Smooth muscle cell (in vitro differentiated cells): ENCODE results near the gene NBEA. TPM values are rescaled to one million over a fixed set of nuclear protein-coding genes. Genes with fewer than 3 reads are reported as not detected.

ENCODE experiments used
- DNase-seq: peaks from one replicate; lab custom pipeline; 2025; ENCODE audit not compliant: unreplicated experiment; lab: John Stamatoyannopoulos, UW
- H2AFZ ChIP-seq: fragments of 200-600 bp; sonication (generic); 2 replicates; pipeline ENCODE4 v1.6.0; 2016; ENCODE audit warnings: antibody characterized with exemption, low read depth, mild to moderate bottlenecking
- H3F3A ChIP-seq: fragments of 200-600 bp; sonication (generic); 2 replicates; pipeline ENCODE4 v1.6.0; 2017; ENCODE audit warnings: antibody characterized with exemption, low read depth
- H3K27ac ChIP-seq: fragments of 200-600 bp; sonication (generic); 2 replicates; pipeline ENCODE4 v1.5.1; 2016; ENCODE audit warnings: low read depth, mild to moderate bottlenecking
- H3K27me3 ChIP-seq: fragments of 200-600 bp; sonication (generic); 2 replicates; pipeline ENCODE4 v1.6.1; 2016; ENCODE audit warnings: low read depth, mild to moderate bottlenecking
- H3K36me3 ChIP-seq: fragments of 200-600 bp; sonication (generic); 2 replicates; pipeline ENCODE4 v1.5.1; 2016; ENCODE audit warnings: low read depth
- H3K4me1 ChIP-seq: fragments of 200-600 bp; sonication (generic); 2 replicates; pipeline ENCODE4 v1.5.1; 2016; ENCODE audit warnings: low read depth
- H3K4me2 ChIP-seq: fragments of 200-600 bp; sonication (generic); 2 replicates; pipeline ENCODE4 v1.6.0; 2016; ENCODE audit warnings: mild to moderate bottlenecking
- H3K4me3 ChIP-seq: fragments of 200-600 bp; sonication (generic); 2 replicates; pipeline ENCODE4 v1.5.1; 2016; ENCODE audit warnings: mild to moderate bottlenecking
- H3K79me2 ChIP-seq: fragments of 200-600 bp; sonication (generic); 2 replicates; pipeline ENCODE4 v1.6.0; 2016; ENCODE audit warnings: low read depth, mild to moderate bottlenecking
- H3K9ac ChIP-seq: fragments of 200-600 bp; sonication (generic); 2 replicates; pipeline ENCODE4 v1.6.0; 2016; ENCODE audit warnings: low read depth
- H3K9me3 ChIP-seq: fragments of 200-600 bp; sonication (generic); replicated peaks from 2 replicates; pipeline ENCODE4 v1.5.1; 2016; ENCODE audit warnings: low read depth
- H4K20me1 ChIP-seq: fragments of 200-600 bp; sonication (generic); 2 replicates; pipeline ENCODE4 v1.6.0; 2016; ENCODE audit warnings: low read depth
- CTCF ChIP-seq: fragments of 200-600 bp; sonication (generic); IDR thresholded peaks from 2 replicates; pipeline ENCODE4 v1.5.1; 2017; ENCODE audit warnings: borderline replicate concordance, mild to moderate bottlenecking, antibody characterized with exemption; ENCODE audit not compliant: insufficient read depth, poor library complexity, severe bottlenecking
- WGBS: methylation state at CpG from one replicate; pipeline ENCODE4 v1.1.7; 2016; ENCODE audit warnings: low lambda C conversion rate; 5-methylcytosine and 5-hydroxymethylcytosine counted together
- polyA plus RNA-seq: library from polyadenylated mRNA; unstranded; fragments of >200 nt; fragmentation: Nextera tagmentation; extraction: Ambion mirVana; gene quantifications from 2 replicates; pipeline ENCODE4 v1.2.1, GENCODE V29; 2016
- total RNA-seq: library from RNA; depleted of rRNA; stranded (reverse); fragments of >200 nt; gene quantifications from 2 replicates; pipeline ENCODE4 v1.2.3, GENCODE V29; 2014

NBEA gene
- total and polyA plus RNA-seq, 2 experiments from 2014 or later, result 3.6 to 11.7 TPM

GRCh38 chr13:35347679-35348205, 405.7 kb downstream of the NBEA start:
- Histone ChIP-seq H3K79me2 (no peaks in the 10 kb centered on the region), H3F3A (no peaks in the 10 kb centered on the region), H3K4me1 (no peaks in the 10 kb centered on the region), H3K4me2 (no peak overlapping the region), H3K27ac (no peak overlapping the region), H3K9me3 (no peaks in the 10 kb centered on the region), H3K36me3 (no peaks in the 10 kb centered on the region), H3K9ac (no peak overlapping the region), H2AFZ (no peak overlapping the region), H3K4me3 (no peak overlapping the region), H4K20me1 (no peaks in the 10 kb centered on the region), H3K27me3 (no peaks in the 10 kb centered on the region)
- DNase-seq, result no peak
- no peak for TF ChIP-seq CTCF
- 94% methylated on average over 1 of the region's 1 CpG for whole genome bisulfite sequencing

DNA sequence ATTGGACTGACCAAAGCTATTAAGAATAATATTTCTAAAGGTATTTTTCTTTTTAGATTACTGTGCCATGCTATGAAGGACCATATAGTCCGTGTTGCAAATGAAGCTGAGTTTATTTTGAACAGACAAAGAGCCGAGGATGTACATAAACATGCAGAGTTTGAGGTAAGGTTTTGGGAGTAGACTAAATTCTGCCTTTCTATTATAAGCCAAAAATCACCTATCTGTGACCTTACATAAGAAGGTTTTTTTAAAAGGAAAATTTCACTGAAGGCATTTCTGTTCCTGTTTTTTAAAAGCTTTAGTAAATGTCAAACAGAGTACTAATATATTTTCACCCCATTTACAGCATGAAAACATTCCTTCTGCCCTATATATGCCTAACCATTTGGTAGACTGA, 407.0 kb downstream of the NBEA start:
- WGBS, result 94% methylated on average over 2 of the region's 2 CpGs
- no peaks in the 10 kb centered on the region for H3K4me1 ChIP-seq
- H4K20me1 ChIP-seq, result no peaks in the 10 kb centered on the region
- DNase-seq, result no peak
- no peaks in the 10 kb centered on the region for H3F3A ChIP-seq
- no peak overlapping the region for H3K27ac ChIP-seq
- H3K36me3 ChIP-seq, result no peaks in the 10 kb centered on the region
- TF ChIP-seq CTCF, result no peak
- H2AFZ ChIP-seq, result no peak overlapping the region
- H3K27me3 ChIP-seq, result no peaks in the 10 kb centered on the region
- no peak overlapping the region for H3K9ac ChIP-seq
- H3K79me2 ChIP-seq, result no peaks in the 10 kb centered on the region
- no peak overlapping the region for H3K4me3 ChIP-seq
- no peaks in the 10 kb centered on the region for H3K9me3 ChIP-seq
- H3K4me2 ChIP-seq, result no peak overlapping the region

GRCh38 chr13:35349673-35350278, 407.7 kb downstream of the NBEA start:
- WGBS, result 61% methylated on average over 5 of the region's 5 CpGs
- no peak for DNase-seq
- no peaks in the 10 kb centered on the region for H3K79me2 ChIP-seq
- no peak overlapping the region for H3K4me3 ChIP-seq
- H3K4me1 ChIP-seq, result no peaks in the 10 kb centered on the region
- H3K36me3 ChIP-seq, result no peaks in the 10 kb centered on the region
- H3K27me3 ChIP-seq, result no peaks in the 10 kb centered on the region
- H3K9ac ChIP-seq, result no peak overlapping the region
- H2AFZ ChIP-seq, result no peak overlapping the region
- no peaks in the 10 kb centered on the region for H3K9me3 ChIP-seq
- no peak for TF ChIP-seq CTCF
- no peaks in the 10 kb centered on the region for H4K20me1 ChIP-seq
- H3K27ac ChIP-seq, result no peak overlapping the region
- H3K4me2 ChIP-seq, result peak overlapping the region; percentile 36
- no peaks in the 10 kb centered on the region for H3F3A ChIP-seq

- no peaks in the 10 kb centered on the region for H3K27me3 ChIP-seq
- no peaks in the 10 kb centered on the region for H4K20me1 ChIP-seq
- H3K79me2 ChIP-seq, result no peaks in the 10 kb centered on the region
- H3K4me1 ChIP-seq, result no peaks in the 10 kb centered on the region
- H3F3A ChIP-seq, result no peaks in the 10 kb centered on the region
- no peak overlapping the region for H3K9ac ChIP-seq
- H3K4me3 ChIP-seq, result no peak overlapping the region
- H2AFZ ChIP-seq, result no peak overlapping the region
- no peak overlapping the region for H3K27ac ChIP-seq
- H3K4me2 ChIP-seq, result no peak overlapping the region
- H3K9me3 ChIP-seq, result no peaks in the 10 kb centered on the region
- WGBS, result 80% methylated on average over 2 of the region's 2 CpGs
- no peak for DNase-seq
- TF ChIP-seq CTCF, result no peak
- H3K36me3 ChIP-seq, result no peaks in the 10 kb centered on the region
These were observed 412.2 kb downstream of the NBEA start for GRCh38 chr13:35354285-35354684.
